LoVo (cell line): ENCODE measurements around the gene SLC26A8.
"Not testable (repeated sequence)": the region's sequence is repeated elsewhere in the genome, so short reads cannot be mapped to it uniquely, and the experiment has no call there.

ENCODE experiments used
- DNase-seq: peaks from one replicate; pipeline ENCODE4 v3.0.0-alpha.2; 2016; ENCODE audit warnings: low spot score

SLC26A8 gene

GRCh38 chr6:35909571-35909970, 114.9 kb downstream of the SLC26A8 start:
- not testable (repeated sequence) for DNase-seq

- not testable (repeated sequence) for DNase-seq
Measured at GRCh38 chr6:35908753-35909401, 115.6 kb downstream of the SLC26A8 start.

GRCh38 chr6:35907750-35908149, 116.7 kb downstream of the SLC26A8 start:
- no peak for DNase-seq

- no peak for DNase-seq
Measured at GRCh38 chr6:35906499-35906846, 118.0 kb downstream of the SLC26A8 start.

- DNase-seq, result no peak
Measured at GRCh38 chr6:35905841-35906498, 118.5 kb downstream of the SLC26A8 start.

GRCh38 chr6:35905141-35905785, 119.2 kb downstream of the SLC26A8 start:
- no peak for DNase-seq

- DNase-seq, result no peak
Measured at GRCh38 chr6:35903679-35904078, 120.8 kb downstream of the SLC26A8 start.

GRCh38 chr6:35900448-35900847, 124.0 kb downstream of the SLC26A8 start:
- DNase-seq, result no peak

- DNase-seq, result no peak
Measured at GRCh38 chr6:35898003-35898402, 126.4 kb downstream of the SLC26A8 start.

- DNase-seq, result no peak
Measured at GRCh38 chr6:35897486-35897885, 127.0 kb downstream of the SLC26A8 start.

- no peak for DNase-seq
Measured at GRCh38 chr6:35897036-35897435, 127.4 kb downstream of the SLC26A8 start.

GRCh38 chr6:35896228-35896627, 128.2 kb downstream of the SLC26A8 start:
- no peak for DNase-seq

- DNase-seq, result no peak
Measured at GRCh38 chr6:35895560-35895959, 128.9 kb downstream of the SLC26A8 start.

- no peak for DNase-seq
Measured at GRCh38 chr6:35894776-35895175, 129.7 kb downstream of the SLC26A8 start.
